HepG2 (cell line): ENCODE measurements around the gene NBR1. TPM values are rescaled to one million over a fixed set of nuclear protein-coding genes. Genes with fewer than 3 reads are reported as not detected.

Experiments
- ARID5B ChIP-seq: IDR thresholded peaks from 2 replicates; pipeline ENCODE4 v1.4.0; 2020; ENCODE audit warnings: mild to moderate bottlenecking, missing genetic modification reagents
- BCLAF1 ChIP-seq: fragments of 450-650 bp; IDR thresholded peaks from 2 replicates; pipeline ENCODE4 v1.6.1; 2017; ENCODE audit warnings: mild to moderate bottlenecking
- FOXJ3 ChIP-seq: sonication (generic); formaldehyde crosslinking; IDR thresholded peaks from 2 replicates; pipeline ENCODE4 v1.4.0; 2020; ENCODE audit warnings: missing genetic modification reagents, mild to moderate bottlenecking, borderline replicate concordance
- JUN ChIP-seq: sonication (generic); formaldehyde crosslinking; IDR thresholded peaks from 2 replicates; pipeline ENCODE4 v1.4.0; 2020; ENCODE audit warnings: mild to moderate bottlenecking, missing genetic modification reagents
- NFE2L2 ChIP-seq: fragments of 150-350 bp; IDR thresholded peaks from 2 replicates; pipeline ENCODE4 v1.6.1; 2014; ENCODE audit warnings: low read length
- SETDB1 ChIP-seq: sonication (generic); formaldehyde crosslinking; IDR thresholded peaks from 2 replicates; pipeline ENCODE4 v1.5.1; 2020; ENCODE audit warnings: missing genetic modification reagents, mild to moderate bottlenecking, borderline replicate concordance
- TBX3 ChIP-seq: fragments of 450-650 bp; IDR thresholded peaks from 2 replicates; pipeline ENCODE4 v1.6.1; 2017; ENCODE audit warnings: antibody characterized with exemption, mild to moderate bottlenecking, inconsistent platforms, borderline replicate concordance
- TIGD3 ChIP-seq: sonication (generic); formaldehyde crosslinking; IDR thresholded peaks from 2 replicates; pipeline ENCODE4 v1.5.1; 2020; ENCODE audit warnings: mild to moderate bottlenecking, missing genetic modification reagents, borderline replicate concordance
- ZFP36L2 ChIP-seq: sonication (generic); formaldehyde crosslinking; IDR thresholded peaks from 2 replicates; pipeline ENCODE4 v1.4.0; 2020; ENCODE audit warnings: missing genetic modification reagents
- ZNF142 ChIP-seq: sonication (generic); formaldehyde crosslinking; IDR thresholded peaks from 2 replicates; pipeline ENCODE4 v1.4.0; 2020; ENCODE audit warnings: missing genetic modification reagents
- ZNF160 ChIP-seq: sonication (generic); formaldehyde crosslinking; IDR thresholded peaks from 2 replicates; pipeline ENCODE4 v1.8.0; 2022; ENCODE audit warnings: mild to moderate bottlenecking, inconsistent platforms, missing genetic modification reagents
- ZNF790 ChIP-seq: sonication (generic); formaldehyde crosslinking; IDR thresholded peaks from 2 replicates; pipeline ENCODE4 v1.8.0; 2022; ENCODE audit warnings: missing genetic modification reagents, mild to moderate bottlenecking, borderline replicate concordance
- polyA plus RNA-seq, 8 experiments: library from polyadenylated mRNA; depleted of rRNA in 3 of 8; stranded (reverse) in 7 of 8; unstranded in 1 of 8; fragments of >200 nt; fragmentation: Illumina TruSeq in 4 of 8; extraction: Trizol in 4 of 8; gene quantifications; 2 replicates each; pipeline versions ENCODE4 v1.2.1 to v1.2.3, GENCODE V29; 2011 to 2016; ENCODE audit warnings: low read depth in 4 of 8, missing spikeins in 1 of 8, mixed read lengths in 1 of 8; ENCODE audit not compliant: insufficient read depth in 1 of 8
- total RNA-seq, 5 experiments: library from RNA; depleted of rRNA; stranded (reverse); fragments of >200 nt; fragmentation: Illumina TruSeq; extraction: Trizol; gene quantifications; 2 replicates each; pipeline ENCODE4 v1.2.3, GENCODE V29; 2016; ENCODE audit warnings: low read depth in 1 of 5
- TF ChIP-seq, protein P1 (sequence below): sonication (generic); formaldehyde crosslinking; IDR thresholded peaks from 2 replicates; pipeline ENCODE4 v1.4.0; 2020; ENCODE audit warnings: missing genetic modification reagents

Gene NBR1
- total and polyA plus RNA-seq, 2 of the 13 experiments (the other 11 are each of a cell fraction or from before 2014, with no cell fraction given): 51.7 to 121 TPM

- TF ChIP-seq ZNF142 (CRISPR knock-in tag) (no peak), NFE2L2 (no peak), BCLAF1 (no peak), FOXJ3 (CRISPR knock-in tag) (0 out of 2 replicates have a peak, but pooled peaks have one; percentile 16), SETDB1 (CRISPR knock-in tag) (no peak), ZNF790 (CRISPR knock-in tag) (no peak), ZNF160 (CRISPR knock-in tag) (no peak), ARID5B (CRISPR knock-in tag) (peak; percentile 83), TBX3 (no peak), JUN (no peak), TIGD3 (CRISPR knock-in tag) (no peak), ZFP36L2 (CRISPR knock-in tag) (no peak)
- TF ChIP-seq, protein P1, sequence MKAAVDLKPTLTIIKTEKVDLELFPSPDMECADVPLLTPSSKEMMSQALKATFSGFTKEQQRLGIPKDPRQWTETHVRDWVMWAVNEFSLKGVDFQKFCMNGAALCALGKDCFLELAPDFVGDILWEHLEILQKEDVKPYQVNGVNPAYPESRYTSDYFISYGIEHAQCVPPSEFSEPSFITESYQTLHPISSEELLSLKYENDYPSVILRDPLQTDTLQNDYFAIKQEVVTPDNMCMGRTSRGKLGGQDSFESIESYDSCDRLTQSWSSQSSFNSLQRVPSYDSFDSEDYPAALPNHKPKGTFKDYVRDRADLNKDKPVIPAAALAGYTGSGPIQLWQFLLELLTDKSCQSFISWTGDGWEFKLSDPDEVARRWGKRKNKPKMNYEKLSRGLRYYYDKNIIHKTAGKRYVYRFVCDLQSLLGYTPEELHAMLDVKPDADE: no peak
Measured at GRCh38 chr17:43134774-43135453, 36.1 kb upstream of the NBR1 start (continued).
